ENCODE results near the gene ZNF697. TPM values are rescaled to one million over a fixed set of nuclear protein-coding genes. Genes with fewer than 3 reads are reported as not detected.

Gene ZNF697
- total and polyA plus RNA-seq, 3 donors from 2014 or later, result 9.1 to 22.5 (median 14.8) TPM

- TF ChIP-seq POLR2A (IDR thresholded peaks at IDR 0.05), result no peak
- TF ChIP-seq CTCF (IDR thresholded peaks at IDR 0.05), result no peak
- Histone ChIP-seq H3K27me3 (no peaks in the 10 kb centered on the region), H3K27ac (no peak overlapping the region), H3K4me3 (no peak overlapping the region), H3K36me3 (ENCODE audit: low read depth, missing control alignments) (no peaks in the 10 kb centered on the region), H3K4me1 (no peaks in the 10 kb centered on the region), H3K9me3 (no peaks in the 10 kb centered on the region)
- intact Hi-C loops (cut with DNase I; ENCODE audit: low total_unique reads), result no loop called here
- DNase-seq, result no peak
- WGBS, 2 donors, result 78 to 86% methylated on average over 2 of the region's 2 CpGs
Measured at GRCh38 chr1:119602169-119602568, 45.9 kb downstream of the ZNF697 start.

- no peaks in the 10 kb centered on the region for H3K36me3 ChIP-seq (ENCODE audit: low read depth, missing control alignments)
Measured at GRCh38 chr1:119600976-119601375, 47.1 kb downstream of the ZNF697 start.

GRCh38 chr1:119600561-119600960, 47.5 kb downstream of the ZNF697 start:
- WGBS, 2 donors, result 88 to 89% methylated on average over 4 of the region's 4 CpGs
- Histone ChIP-seq H3K9me3 (no peaks in the 10 kb centered on the region), H3K4me3 (no peak overlapping the region), H3K27ac (no peak overlapping the region), H3K4me1 (peaks cover 5% of the 10 kb centered on the region), H3K27me3 (no peaks in the 10 kb centered on the region), H3K36me3 (ENCODE audit: low read depth, missing control alignments) (no peaks in the 10 kb centered on the region)
- no peak for DNase-seq
- intact Hi-C loops (cut with DNase I; ENCODE audit: low total_unique reads), result no loop called here
- TF ChIP-seq CTCF (IDR thresholded peaks at IDR 0.05) (no peak), POLR2A (IDR thresholded peaks at IDR 0.05) (no peak)

More at GRCh38 chr1:119600976-119601375, 47.1 kb downstream of the ZNF697 start:
- WGBS, 2 donors, result 37 to 45% methylated on average over 1 of the region's 1 CpG
- DNase-seq, result no peak
- TF ChIP-seq CTCF (IDR thresholded peaks at IDR 0.05) (no peak), POLR2A (IDR thresholded peaks at IDR 0.05) (no peak)
- Histone ChIP-seq H3K27me3 (no peaks in the 10 kb centered on the region), H3K27ac (no peak overlapping the region), H3K4me1 (peaks cover 3% of the 10 kb centered on the region), H3K4me3 (no peak overlapping the region), H3K9me3 (no peaks in the 10 kb centered on the region)
- intact Hi-C loops (cut with DNase I; ENCODE audit: low total_unique reads), result no loop called here

- intact Hi-C loops (cut with DNase I; ENCODE audit: low total_unique reads), result no loop called here
- no peaks in the 10 kb centered on the region for H3K9me3 ChIP-seq
- no peaks in the 10 kb centered on the region for H3K36me3 ChIP-seq (ENCODE audit: low read depth, missing control alignments)
- 54 to 85% methylated on average over 2 of the region's 2 CpGs for WGBS, 2 donors
- no peak for DNase-seq
- peaks cover 5% of the 10 kb centered on the region for H3K4me1 ChIP-seq
- no peak for TF ChIP-seq CTCF (IDR thresholded peaks at IDR 0.05)
- no peak overlapping the region for H3K4me3 ChIP-seq
- H3K27me3 ChIP-seq, result no peaks in the 10 kb centered on the region
- peak overlapping the region; percentile 8 to 18 for H3K27ac ChIP-seq
Measured at GRCh38 chr1:119595606-119596005, 52.5 kb downstream of the ZNF697 start.

GRCh38 chr1:119595168-119595567, 52.9 kb downstream of the ZNF697 start:
- H3K27ac ChIP-seq, result peak overlapping the region in 1 of 2 donors; percentile 8
- H3K9me3 ChIP-seq, result no peaks in the 10 kb centered on the region
- H3K4me3 ChIP-seq, result no peak overlapping the region
- 50 to 81% methylated on average over 2 of the region's 2 CpGs for WGBS, 2 donors
- H3K36me3 ChIP-seq (ENCODE audit: low read depth, missing control alignments), result no peaks in the 10 kb centered on the region
- DNase-seq, result no peak
- H3K4me1 ChIP-seq, result peaks cover 5% of the 10 kb centered on the region
- intact Hi-C loops (cut with DNase I; ENCODE audit: low total_unique reads), result no loop called here
- no peaks in the 10 kb centered on the region for H3K27me3 ChIP-seq
- TF ChIP-seq POLR2A (IDR thresholded peaks at IDR 0.05) (no peak), CTCF (IDR thresholded peaks at IDR 0.05) (no peak)

Measured in testis (tissue), 3 donors.